Fibroblast of mammary gland (primary cell): ENCODE data around the gene CCDC50.
A peak's percentile ranks its signal among the peaks of the same experiment; 100 is the strongest.

Experiments used
- DNase-seq: peaks from one replicate; pipeline ENCODE4 v3.0.0-alpha.2; 2010; ENCODE audit warnings: low read depth
- H3K4me3 ChIP-seq: 2 replicates; pipeline ENCODE4 v1.5.1; 2011; ENCODE audit warnings: low read depth, mild to moderate bottlenecking, low read length, moderate library complexity; ENCODE audit not compliant: control insufficient read depth
- TF ChIP-seq, protein P1 (sequence below): conservative IDR thresholded peaks from 2 replicates; pipeline ENCODE4 v1.5.1; 2011; ENCODE audit warnings: low read depth, low read length, inconsistent platforms; ENCODE audit not compliant: control insufficient read depth, insufficient read depth

CCDC50 gene

DNA sequence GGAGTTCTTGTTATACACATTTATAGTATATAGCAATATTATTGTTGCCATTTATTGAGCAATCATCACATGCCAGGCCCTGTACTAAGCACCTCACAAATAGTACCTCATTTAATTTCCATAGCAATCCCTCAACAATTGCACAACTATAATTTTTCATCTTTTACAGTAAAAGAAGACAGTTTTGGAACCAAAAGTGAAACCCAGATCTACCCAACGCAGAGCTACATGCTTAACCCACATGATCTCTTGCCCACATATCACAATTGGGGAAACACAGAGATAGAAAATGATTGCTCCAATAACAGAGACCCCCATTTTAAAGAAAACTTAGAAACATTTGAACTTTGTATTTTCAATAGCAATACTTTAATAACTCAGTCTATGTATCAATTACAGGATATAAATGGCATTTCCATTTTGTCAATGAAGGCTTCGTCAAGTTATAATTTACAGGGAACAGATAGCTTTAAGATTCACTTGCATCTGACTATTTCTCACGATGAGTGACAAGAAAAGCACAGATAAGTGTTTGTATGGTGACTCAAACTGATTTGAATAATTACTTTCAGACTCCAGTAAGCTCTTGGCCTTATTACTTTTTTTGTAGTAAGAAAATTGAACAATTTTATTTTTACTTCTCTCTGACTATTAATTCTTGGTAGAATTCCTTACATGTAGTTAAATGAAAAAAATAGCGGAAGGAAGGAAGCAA, 38.7 kb upstream of the CCDC50 start:
- TF ChIP-seq, protein P1, sequence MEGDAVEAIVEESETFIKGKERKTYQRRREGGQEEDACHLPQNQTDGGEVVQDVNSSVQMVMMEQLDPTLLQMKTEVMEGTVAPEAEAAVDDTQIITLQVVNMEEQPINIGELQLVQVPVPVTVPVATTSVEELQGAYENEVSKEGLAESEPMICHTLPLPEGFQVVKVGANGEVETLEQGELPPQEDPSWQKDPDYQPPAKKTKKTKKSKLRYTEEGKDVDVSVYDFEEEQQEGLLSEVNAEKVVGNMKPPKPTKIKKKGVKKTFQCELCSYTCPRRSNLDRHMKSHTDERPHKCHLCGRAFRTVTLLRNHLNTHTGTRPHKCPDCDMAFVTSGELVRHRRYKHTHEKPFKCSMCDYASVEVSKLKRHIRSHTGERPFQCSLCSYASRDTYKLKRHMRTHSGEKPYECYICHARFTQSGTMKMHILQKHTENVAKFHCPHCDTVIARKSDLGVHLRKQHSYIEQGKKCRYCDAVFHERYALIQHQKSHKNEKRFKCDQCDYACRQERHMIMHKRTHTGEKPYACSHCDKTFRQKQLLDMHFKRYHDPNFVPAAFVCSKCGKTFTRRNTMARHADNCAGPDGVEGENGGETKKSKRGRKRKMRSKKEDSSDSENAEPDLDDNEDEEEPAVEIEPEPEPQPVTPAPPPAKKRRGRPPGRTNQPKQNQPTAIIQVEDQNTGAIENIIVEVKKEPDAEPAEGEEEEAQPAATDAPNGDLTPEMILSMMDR: no peak
- peak; percentile 28 for DNase-seq
- no peak overlapping the region for H3K4me3 ChIP-seq

DNA sequence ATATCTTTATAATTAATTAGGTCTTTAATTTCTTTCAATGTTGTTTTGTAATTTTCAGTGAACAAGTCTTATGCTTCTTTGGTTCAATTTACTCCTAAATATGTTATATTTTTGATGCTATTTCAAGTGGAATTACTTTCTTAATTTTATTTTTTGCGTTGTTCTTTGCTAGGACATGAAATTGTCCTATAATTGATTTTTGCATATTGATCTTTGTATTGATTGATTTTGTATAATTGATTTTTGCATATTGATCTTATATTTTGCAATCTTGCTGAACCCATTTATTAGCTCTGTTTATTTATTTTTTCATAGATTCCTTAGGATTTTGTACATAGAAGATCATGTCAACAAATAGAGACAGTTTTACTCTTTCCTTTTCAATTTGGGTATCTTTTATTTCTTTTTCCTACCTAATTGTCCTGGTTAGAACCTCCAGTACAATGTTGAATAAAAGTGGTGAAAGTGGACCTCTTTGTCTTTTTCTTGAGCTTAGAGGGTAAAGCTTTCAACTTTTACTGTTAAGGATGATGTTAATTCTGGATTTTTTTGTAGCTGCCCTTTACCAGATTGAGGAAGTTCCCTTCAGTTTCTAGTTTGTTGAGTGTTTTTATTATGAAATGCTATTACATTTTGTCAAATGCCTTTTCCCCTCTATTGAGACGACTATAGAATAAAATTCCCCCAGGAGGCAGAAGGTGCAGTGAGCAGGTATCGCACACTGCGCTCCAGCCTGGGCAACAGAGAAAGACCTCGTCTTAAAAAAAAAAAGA, 36.8 kb upstream of the CCDC50 start:
- TF ChIP-seq, protein P1: no peak
- DNase-seq: no peak
- no peak overlapping the region for H3K4me3 ChIP-seq

DNA sequence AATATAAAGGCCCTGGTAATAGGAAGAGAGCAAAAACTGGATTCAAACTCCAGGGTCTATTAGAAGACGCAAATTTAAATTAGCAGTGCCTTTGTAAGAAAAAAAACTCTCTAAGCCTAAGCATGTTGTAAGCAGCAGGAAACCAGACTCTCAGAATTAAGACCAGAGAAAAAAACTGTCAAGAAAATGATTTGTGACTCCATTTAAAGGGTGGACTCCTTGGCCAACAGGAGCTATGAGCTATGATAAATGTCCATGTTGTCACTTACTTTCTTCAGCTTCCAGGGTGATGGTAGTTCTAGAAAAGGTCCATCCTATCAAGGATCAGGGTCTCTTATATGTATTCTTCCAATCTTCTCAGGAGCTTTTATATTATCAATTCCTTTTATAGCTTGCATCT, 34.9 kb upstream of the CCDC50 start:
- TF ChIP-seq, protein P1: no peak
- no peak for DNase-seq
- H3K4me3 ChIP-seq: no peak overlapping the region

DNA sequence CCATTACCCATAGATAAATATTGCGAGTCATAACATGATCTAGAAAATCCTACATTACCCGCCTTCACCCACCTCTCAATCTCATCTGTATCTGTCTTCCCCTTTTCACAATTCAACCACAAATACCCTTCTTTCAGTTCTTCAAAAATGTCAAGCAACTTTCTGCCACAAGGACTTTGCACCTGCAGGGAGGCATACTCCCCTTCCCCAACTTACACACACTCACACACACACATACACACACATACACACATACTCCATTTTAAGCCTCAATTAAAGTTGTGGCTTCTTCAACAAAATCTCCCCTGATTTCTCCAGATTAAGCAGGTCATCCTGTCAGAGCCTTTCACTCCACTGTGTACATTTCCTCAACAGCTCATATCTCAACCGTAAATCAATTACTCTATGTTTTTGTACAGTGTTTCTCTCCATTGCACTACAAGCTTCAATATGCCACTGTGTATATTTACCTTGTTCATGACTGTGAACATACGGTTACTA, 33.1 kb upstream of the CCDC50 start:
- no peak for DNase-seq
- H3K4me3 ChIP-seq: no peak overlapping the region
- TF ChIP-seq, protein P1: no peak

DNA sequence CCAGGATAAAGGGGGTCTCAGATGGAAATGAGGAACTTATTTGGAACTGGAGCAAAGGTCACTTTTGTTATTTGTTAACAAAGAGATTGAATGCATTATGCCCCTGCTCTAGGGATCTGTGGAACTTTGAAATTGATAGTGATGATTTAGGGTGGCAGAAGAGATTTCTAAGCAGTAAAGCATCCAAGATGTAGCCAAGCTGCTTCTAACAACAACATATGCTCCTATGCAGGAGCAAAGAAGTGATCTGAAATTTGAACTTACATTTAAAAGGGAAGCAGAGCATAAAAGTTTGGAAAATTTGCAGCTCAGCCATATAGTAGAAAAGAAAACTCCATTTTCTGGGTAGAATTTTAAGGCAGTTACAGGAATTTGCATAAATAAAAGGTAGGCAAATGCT, 30.3 kb upstream of the CCDC50 start:
- H3K4me3 ChIP-seq: no peak overlapping the region
- TF ChIP-seq, protein P1: no peak
- DNase-seq: no peak

DNA sequence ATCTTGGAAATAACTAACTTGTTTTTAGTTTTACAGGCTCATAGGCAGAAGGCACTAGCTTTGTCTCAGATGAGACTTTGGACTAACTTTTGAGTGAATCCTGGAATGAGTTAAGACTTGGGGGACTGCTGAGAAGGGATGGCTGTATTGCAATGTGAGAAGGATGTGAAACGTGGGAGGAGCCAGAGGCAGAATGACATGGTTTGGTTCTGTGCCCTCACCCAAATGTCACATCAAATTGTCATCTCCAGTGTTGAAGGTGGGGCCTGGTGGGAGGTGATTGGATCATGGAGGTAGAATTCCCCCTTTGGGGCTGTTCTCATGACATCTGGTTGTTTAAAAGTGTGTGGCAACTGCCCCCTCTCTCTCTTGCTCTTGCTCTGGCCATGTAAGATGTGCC, 28.8 kb upstream of the CCDC50 start:
- DNase-seq: no peak
- TF ChIP-seq, protein P1: no peak
- H3K4me3 ChIP-seq: no peak overlapping the region
